Activated naive CD8-positive, alpha-beta T cell treated with anti-CD3 and anti-CD28 coated beads, Interleukin-2, amount 10 ng/mL, durations not matched to agents 7 days and 5 days (primary cell): ENCODE data around the gene TIMP4. TPM values are rescaled to one million over a fixed set of nuclear protein-coding genes. Genes with fewer than 3 reads are reported as not detected.

Experiments used
- ATAC-seq: fragments of 150-1000 bp; cut with Tn5 transposase; one replicate; pipeline ENCODE4 v1.10.0; 2021; ENCODE audit warnings: low read depth, moderate library complexity
- POLR2A ChIA-PET: fragments of 350-600 bp; sonication (Branson Sonifier 250); formaldehyde crosslinking; loops from one replicate; lab custom pipeline; 2021; ENCODE audit warnings: antibody characterized with exemption; lab: Charles Lee
- DNase-seq: peaks from one replicate; pipeline ENCODE4 v3.0.0; 2021
- H3K27ac Mint-ChIP-seq: one replicate; pipeline ENCODE4 v1.8.0; 2022; ENCODE audit warnings: mild to moderate bottlenecking, mixed read lengths
- H3K27me3 Mint-ChIP-seq: one replicate; pipeline ENCODE4 v1.8.0; 2022; ENCODE audit warnings: mild to moderate bottlenecking, moderate library complexity, mixed read lengths
- H3K36me3 Mint-ChIP-seq: one replicate; pipeline ENCODE4 v1.8.0; 2021; ENCODE audit warnings: mild to moderate bottlenecking, mixed read lengths
- H3K4me1 Mint-ChIP-seq: one replicate; pipeline ENCODE4 v1.8.0; 2021; ENCODE audit warnings: mixed read lengths
- H3K4me3 Mint-ChIP-seq: one replicate; pipeline ENCODE4 v1.8.0; 2022; ENCODE audit warnings: mild to moderate bottlenecking, moderate library complexity, mixed read lengths
- H3K9me3 Mint-ChIP-seq: one replicate; pipeline ENCODE4 v1.8.0; 2021; ENCODE audit warnings: mixed read lengths
- total RNA-seq, 2 experiments: library from RNA; stranded (reverse); gene quantifications; one replicate each; pipeline ENCODE4 v1.2.3, GENCODE V29; 2021

The TIMP4 gene
- total RNA-seq: not detected

DNA sequence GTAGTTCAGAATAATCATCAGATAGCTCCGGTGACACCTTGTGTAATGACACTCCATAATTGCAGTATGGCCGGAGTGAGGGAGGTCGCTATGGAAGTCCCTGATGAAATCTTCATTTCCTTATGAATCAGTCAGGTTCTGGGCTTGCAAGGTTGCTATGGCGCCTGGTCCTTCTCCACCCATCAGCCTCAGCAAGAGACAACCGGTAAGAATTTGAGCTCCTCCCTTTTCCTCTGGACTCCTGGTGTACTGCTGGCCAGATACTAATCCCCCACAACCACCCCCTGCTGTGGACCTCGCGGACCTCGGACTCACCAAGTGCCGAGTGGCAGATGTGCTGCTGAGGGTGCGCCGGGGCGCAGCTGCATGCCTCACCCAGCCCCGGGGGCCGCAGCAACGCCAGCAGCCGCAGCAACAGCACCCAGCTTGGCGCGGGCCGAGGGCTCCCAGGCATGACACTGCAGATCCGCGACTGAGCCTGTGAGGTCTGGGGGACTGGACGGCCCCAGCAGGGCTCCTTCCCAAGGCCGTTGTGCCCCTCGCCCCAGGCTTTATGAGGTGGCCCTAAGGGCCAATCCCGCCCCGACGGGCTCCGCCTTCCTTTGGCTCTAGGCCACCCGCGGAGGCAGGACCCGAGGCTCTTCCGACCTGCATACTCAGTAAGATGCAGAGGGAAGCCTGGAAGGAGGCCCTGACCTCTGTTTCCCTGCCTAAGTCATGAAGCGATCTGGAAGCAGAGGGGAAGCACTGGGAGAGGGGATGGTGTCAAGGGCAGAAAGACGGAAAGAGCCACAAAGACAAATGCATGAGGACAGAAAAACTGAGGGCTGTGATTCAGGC, at the start of gene TIMP4:
TIMP4 (minus strand) TSS at position 526 of the 840 bp plus-strand sequence; CDS start at position 454, 72 bp downstream.
- Mint-ChIP-seq H3K36me3 (no peaks in the 10 kb centered on the region), H3K4me1 (peaks cover 6% of the 10 kb centered on the region), H3K4me3 (peak within 1 kb of the TSS; percentile 8), H3K27me3 (peaks cover 32% of the 10 kb centered on the region), H3K27ac (no peak within 1 kb of the TSS), H3K9me3 (no peaks in the 10 kb centered on the region)
- DNase-seq: no peak
- POLR2A ChIA-PET: no interaction called here
- peak; percentile 26 for ATAC-seq

DNA sequence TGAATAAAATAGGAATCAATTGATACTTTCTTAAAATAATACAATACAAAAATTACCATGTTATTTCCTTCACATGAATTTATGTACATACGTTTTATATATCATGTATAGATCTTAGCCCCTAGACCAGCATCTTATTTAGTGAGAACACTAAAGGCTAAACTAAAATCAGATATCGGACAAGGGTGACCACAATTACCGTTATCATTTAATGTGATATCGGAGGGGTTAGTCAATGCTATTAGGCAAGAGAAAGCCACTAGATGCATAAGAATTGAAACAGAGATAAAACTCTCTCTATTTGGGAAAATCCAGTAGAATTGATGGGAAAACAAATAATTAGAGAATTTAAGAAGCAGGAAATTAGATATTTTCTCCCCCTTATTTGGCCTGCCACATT, 46.5 kb upstream of the TIMP4 start:
- peaks cover 2% of the 10 kb centered on the region for H3K27me3 Mint-ChIP-seq
- peaks cover 2% of the 10 kb centered on the region for H3K9me3 Mint-ChIP-seq
- DNase-seq (no peak), ATAC-seq (no peak)
- no peak overlapping the region for H3K4me3 Mint-ChIP-seq
- H3K27ac Mint-ChIP-seq: no peak overlapping the region
- H3K4me1 Mint-ChIP-seq: no peaks in the 10 kb centered on the region
- POLR2A ChIA-PET: no interaction called here
- H3K36me3 Mint-ChIP-seq: no peaks in the 10 kb centered on the region

- ATAC-seq (no peak), DNase-seq (no peak)
- Mint-ChIP-seq H3K27me3 (no peaks in the 10 kb centered on the region), H3K4me1 (peaks cover 1% of the 10 kb centered on the region), H3K27ac (no peak overlapping the region), H3K36me3 (no peaks in the 10 kb centered on the region), H3K9me3 (no peaks in the 10 kb centered on the region), H3K4me3 (no peak overlapping the region)
- POLR2A ChIA-PET: no interaction called here
These were observed 43.1 kb upstream of the TIMP4 start for GRCh38 chr3:12201813-12202212.

- no peaks in the 10 kb centered on the region for H3K36me3 Mint-ChIP-seq
- POLR2A ChIA-PET: no interaction called here
- H3K4me1 Mint-ChIP-seq: peaks cover 11% of the 10 kb centered on the region
- H3K27me3 Mint-ChIP-seq: no peaks in the 10 kb centered on the region
- no peak for ATAC-seq
- no peak overlapping the region for H3K4me3 Mint-ChIP-seq
- no peak for DNase-seq
- no peaks in the 10 kb centered on the region for H3K9me3 Mint-ChIP-seq
- no peak overlapping the region for H3K27ac Mint-ChIP-seq
These were observed 39.6 kb upstream of the TIMP4 start for GRCh38 chr3:12198301-12198700.

- Mint-ChIP-seq H3K27ac (no peak overlapping the region), H3K9me3 (no peaks in the 10 kb centered on the region), H3K27me3 (no peaks in the 10 kb centered on the region), H3K4me3 (no peak overlapping the region), H3K4me1 (peaks cover 12% of the 10 kb centered on the region), H3K36me3 (no peaks in the 10 kb centered on the region)
- POLR2A ChIA-PET: no interaction called here
- ATAC-seq (no peak), DNase-seq (no peak)
These were observed 38.8 kb upstream of the TIMP4 start for GRCh38 chr3:12197475-12197874.

DNA sequence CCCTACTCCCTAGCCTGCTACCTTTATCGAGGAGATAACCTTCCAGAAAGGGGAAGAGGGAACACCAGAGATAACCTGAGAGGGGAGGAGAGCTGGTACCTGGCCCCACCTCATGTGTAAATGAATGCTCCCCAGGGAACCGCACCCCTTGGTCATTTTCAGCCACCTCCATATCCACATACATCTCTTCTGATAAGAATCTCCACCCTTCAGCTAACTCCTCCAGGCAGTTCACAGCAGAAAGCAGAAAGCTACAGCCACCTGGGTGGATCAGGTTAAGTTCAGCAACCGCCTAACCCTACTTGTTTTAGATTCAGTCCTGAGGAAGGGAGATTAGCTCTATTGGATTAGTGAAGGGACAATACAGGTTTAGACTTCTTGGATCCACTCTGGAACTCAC, 38.0 kb upstream of the TIMP4 start:
- Mint-ChIP-seq H3K36me3 (no peaks in the 10 kb centered on the region), H3K9me3 (no peaks in the 10 kb centered on the region), H3K27me3 (no peaks in the 10 kb centered on the region), H3K27ac (no peak overlapping the region), H3K4me1 (peaks cover 12% of the 10 kb centered on the region), H3K4me3 (no peak overlapping the region)
- ATAC-seq: no peak
- POLR2A ChIA-PET: interaction anchor here (0.5 kb wide), 1 partner anchor 513 kb away, joined by 3 read pairs; no protein-coding TSS in a partner anchor
- no peak for DNase-seq

DNA sequence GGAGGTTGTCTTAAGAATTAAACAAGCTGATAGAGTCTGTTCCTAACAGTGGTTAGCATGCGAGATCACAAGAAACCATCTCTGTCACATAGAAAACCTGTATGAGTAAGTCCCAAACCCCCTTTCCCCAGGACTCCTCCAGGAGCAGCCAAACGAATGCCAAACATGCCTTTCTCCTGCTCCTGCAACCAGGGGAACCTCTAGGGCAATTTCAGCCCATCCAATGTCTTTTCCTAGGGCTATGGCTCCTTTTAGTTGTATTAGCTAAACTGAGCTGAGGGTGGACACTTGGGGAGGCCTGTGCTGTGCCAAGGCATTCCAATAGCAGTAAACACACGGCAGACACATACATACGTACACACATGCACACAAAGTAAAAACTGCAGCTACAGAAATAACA, 36.5 kb upstream of the TIMP4 start:
- Mint-ChIP-seq H3K4me1 (peaks cover 12% of the 10 kb centered on the region), H3K9me3 (no peaks in the 10 kb centered on the region), H3K27me3 (peaks cover 3% of the 10 kb centered on the region), H3K4me3 (no peak overlapping the region), H3K27ac (no peak overlapping the region), H3K36me3 (no peaks in the 10 kb centered on the region)
- POLR2A ChIA-PET: no interaction called here
- ATAC-seq (no peak), DNase-seq (no peak)

DNA sequence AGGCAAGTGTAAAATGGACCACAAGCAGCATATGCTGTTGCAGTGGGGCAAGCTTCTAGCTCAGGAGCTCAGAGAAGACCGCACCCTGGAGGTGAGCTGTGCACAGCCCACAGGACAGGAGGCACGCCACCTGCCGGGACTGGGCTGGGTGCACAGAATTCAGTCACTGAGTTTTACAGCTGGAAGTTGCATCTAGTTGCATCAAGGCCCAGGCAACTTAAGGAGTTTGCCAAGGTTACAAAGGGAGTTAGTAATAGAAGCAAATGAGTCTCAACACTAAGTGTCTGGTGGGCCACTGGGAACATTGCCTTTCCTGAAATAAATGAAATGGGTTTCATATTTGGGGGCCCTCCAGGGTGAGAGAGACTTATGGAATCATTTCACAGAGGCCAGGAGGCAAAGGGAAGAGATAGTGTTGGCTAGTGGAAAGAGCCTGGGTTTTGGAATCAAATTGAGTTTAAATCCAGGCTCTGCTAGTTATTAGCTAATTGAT, 36.0 kb upstream of the TIMP4 start:
- no peak overlapping the region for H3K4me3 Mint-ChIP-seq
- POLR2A ChIA-PET: no interaction called here
- no peaks in the 10 kb centered on the region for H3K9me3 Mint-ChIP-seq
- no peak for DNase-seq
- H3K4me1 Mint-ChIP-seq: peaks cover 12% of the 10 kb centered on the region
- peaks cover 5% of the 10 kb centered on the region for H3K27me3 Mint-ChIP-seq
- no peak for ATAC-seq
- H3K36me3 Mint-ChIP-seq: no peaks in the 10 kb centered on the region
- H3K27ac Mint-ChIP-seq: no peak overlapping the region

DNA sequence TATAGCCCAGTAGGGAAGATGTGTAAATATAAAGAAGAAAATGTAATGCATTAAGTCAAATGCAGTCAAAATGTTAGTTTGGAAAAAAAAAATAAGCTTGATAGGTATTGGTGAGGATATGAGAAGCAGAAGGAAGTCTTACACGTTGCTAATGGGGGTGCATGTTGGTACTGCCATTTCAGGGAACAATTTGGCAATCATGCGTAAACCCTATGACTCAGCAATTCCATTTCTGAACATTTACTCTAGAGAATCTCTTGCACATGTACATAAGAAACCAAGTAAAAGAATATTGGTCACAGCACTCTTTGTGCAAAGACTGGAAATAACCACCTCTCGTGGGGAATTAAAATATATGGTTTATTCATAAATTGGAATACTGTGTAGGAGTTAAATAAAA, 35.5 kb upstream of the TIMP4 start:
- no peak for ATAC-seq
- no peak overlapping the region for H3K27ac Mint-ChIP-seq
- H3K9me3 Mint-ChIP-seq: no peaks in the 10 kb centered on the region
- no peaks in the 10 kb centered on the region for H3K36me3 Mint-ChIP-seq
- H3K4me3 Mint-ChIP-seq: no peak overlapping the region
- POLR2A ChIA-PET: no interaction called here
- H3K27me3 Mint-ChIP-seq: peaks cover 5% of the 10 kb centered on the region
- H3K4me1 Mint-ChIP-seq: peaks cover 12% of the 10 kb centered on the region
- DNase-seq: no peak

GRCh38 chr3:12193485-12194165, 34.9 kb upstream of the TIMP4 start:
- Mint-ChIP-seq H3K9me3 (no peaks in the 10 kb centered on the region), H3K36me3 (no peaks in the 10 kb centered on the region), H3K4me1 (peaks cover 12% of the 10 kb centered on the region), H3K27me3 (peaks cover 5% of the 10 kb centered on the region), H3K4me3 (no peak overlapping the region), H3K27ac (no peak overlapping the region)
- DNase-seq: no peak
- peak; percentile 72 for ATAC-seq
- POLR2A ChIA-PET: no interaction called here

DNA sequence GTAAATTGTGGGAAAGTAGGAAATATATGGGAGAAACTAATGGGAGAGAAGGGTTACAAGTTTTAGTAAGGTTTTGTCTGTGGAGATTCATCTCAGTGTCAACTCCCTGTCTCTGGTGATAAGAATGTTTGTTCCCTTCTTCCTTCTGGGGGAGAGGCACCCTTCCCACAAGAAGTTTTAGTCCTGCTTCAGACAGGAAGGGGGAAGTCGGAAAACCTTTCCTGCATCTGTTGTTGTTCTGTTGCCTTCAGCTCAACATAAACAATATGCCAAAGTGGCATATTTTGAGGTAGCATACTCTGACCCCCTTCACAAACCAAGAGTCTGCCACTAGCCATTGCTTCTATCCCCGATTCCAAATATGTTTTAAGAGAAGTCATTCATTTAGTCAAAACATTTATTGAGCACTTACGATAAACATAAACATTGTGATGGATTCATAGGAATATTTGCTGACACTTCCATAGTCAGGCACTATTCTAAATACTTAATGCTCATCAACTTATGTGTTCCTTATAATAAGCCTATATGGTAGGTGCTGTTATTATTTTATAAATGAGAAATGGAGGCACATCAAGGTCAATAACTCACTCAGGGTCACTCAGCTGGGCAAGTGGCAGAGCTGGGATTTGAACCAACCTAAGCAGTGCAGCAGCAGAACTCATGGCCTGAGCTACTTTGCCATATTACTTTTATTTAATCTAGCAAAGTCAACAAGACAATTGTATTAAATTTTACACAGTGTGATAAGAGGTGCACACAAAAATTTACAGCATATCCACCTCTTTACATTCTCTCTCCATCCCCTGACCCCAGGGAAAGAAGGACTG, 34.2 kb upstream of the TIMP4 start:
- POLR2A ChIA-PET: no interaction called here
- Mint-ChIP-seq H3K4me3 (no peak overlapping the region), H3K27me3 (peaks cover 5% of the 10 kb centered on the region), H3K4me1 (peaks cover 15% of the 10 kb centered on the region), H3K27ac (no peak overlapping the region), H3K36me3 (no peaks in the 10 kb centered on the region), H3K9me3 (no peaks in the 10 kb centered on the region)
- DNase-seq (no peak), ATAC-seq (no peak)

GRCh38 chr3:12192173-12192572, 33.5 kb upstream of the TIMP4 start:
- H3K9me3 Mint-ChIP-seq: no peaks in the 10 kb centered on the region
- no peak overlapping the region for H3K4me3 Mint-ChIP-seq
- DNase-seq (no peak), ATAC-seq (no peak)
- H3K27ac Mint-ChIP-seq: no peak overlapping the region
- H3K36me3 Mint-ChIP-seq: no peaks in the 10 kb centered on the region
- peaks cover 5% of the 10 kb centered on the region for H3K27me3 Mint-ChIP-seq
- POLR2A ChIA-PET: no interaction called here
- H3K4me1 Mint-ChIP-seq: peaks cover 19% of the 10 kb centered on the region

DNA sequence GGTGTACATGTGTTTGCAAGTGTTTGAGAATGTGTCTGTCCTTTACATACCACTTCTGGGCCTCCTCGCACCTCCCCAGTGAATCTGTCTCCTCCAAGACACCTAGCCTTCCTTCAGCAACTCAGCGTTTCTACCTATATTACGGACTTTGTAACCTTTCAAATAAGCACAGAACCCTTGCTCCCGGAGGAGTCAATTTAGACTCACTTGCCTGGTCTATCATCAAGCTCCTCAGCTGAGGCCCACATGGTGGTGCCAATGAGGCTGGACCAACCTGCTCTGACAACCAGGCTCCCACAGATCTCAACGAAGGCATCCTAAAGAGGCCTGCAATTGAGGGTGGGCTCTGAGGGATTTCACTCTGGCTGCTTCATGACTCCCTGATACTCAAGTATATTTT, 32.8 kb upstream of the TIMP4 start:
- POLR2A ChIA-PET: no interaction called here
- no peak overlapping the region for H3K27ac Mint-ChIP-seq
- no peaks in the 10 kb centered on the region for H3K36me3 Mint-ChIP-seq
- ATAC-seq (no peak), DNase-seq (no peak)
- H3K4me1 Mint-ChIP-seq: peaks cover 19% of the 10 kb centered on the region
- H3K9me3 Mint-ChIP-seq: no peaks in the 10 kb centered on the region
- peaks cover 5% of the 10 kb centered on the region for H3K27me3 Mint-ChIP-seq
- no peak overlapping the region for H3K4me3 Mint-ChIP-seq
